HepG2 (cell line): Measurements from ENCODE around the gene TUBA4B. TPM values are rescaled to one million over a fixed set of nuclear protein-coding genes. Genes with fewer than 3 reads are reported as not detected.
A peak's percentile ranks its signal among the peaks of the same experiment; 100 is the strongest.

Source experiments
- ASH2L ChIP-seq: fragments of 300-600, 200-600 bp; sonication (generic); IDR thresholded peaks from 2 replicates; pipeline ENCODE4 v1.7.0; 2017; ENCODE audit warnings: low read depth, mild to moderate bottlenecking, moderate library complexity, mixed read lengths, low read length; ENCODE audit not compliant: insufficient read length
- CEBPG ChIP-seq: IDR thresholded peaks from 2 replicates; pipeline ENCODE4 v1.6.1; 2016
- CREB1 ChIP-seq, 2 experiments: fragments of 450-650 bp in 1 of 2; IDR thresholded peaks; 2 replicates each; pipeline ENCODE4 v1.6.1; 2016 to 2017; ENCODE audit warnings: control low read depth in 1 of 2, mild to moderate bottlenecking in 1 of 2, missing compliant biosample characterization in 1 of 2, missing genetic modification characterization in 1 of 2
- JUNB ChIP-seq: sonication (generic); formaldehyde crosslinking; IDR thresholded peaks from 2 replicates; pipeline ENCODE4 v1.8.0; 2022; ENCODE audit warnings: missing genetic modification reagents, mild to moderate bottlenecking, borderline replicate concordance
- KAT8 ChIP-seq: IDR thresholded peaks from 2 replicates; pipeline ENCODE4 v1.6.1; 2016; ENCODE audit warnings: missing genetic modification reagents, missing compliant biosample characterization
- NCOA2 ChIP-seq: sonication (generic); formaldehyde crosslinking; IDR thresholded peaks from 2 replicates; pipeline ENCODE4 v1.8.0; 2022; ENCODE audit warnings: inconsistent platforms
- PAWR ChIP-seq: sonication (generic); formaldehyde crosslinking; IDR thresholded peaks from 2 replicates; pipeline ENCODE4 v1.4.0; 2020; ENCODE audit warnings: missing genetic modification reagents, mild to moderate bottlenecking, borderline replicate concordance
- RFXAP ChIP-seq: sonication (generic); formaldehyde crosslinking; IDR thresholded peaks from 2 replicates; pipeline ENCODE4 v1.4.0; 2020; ENCODE audit warnings: missing genetic modification reagents, borderline replicate concordance
- SKIL ChIP-seq: sonication (generic); formaldehyde crosslinking; IDR thresholded peaks from 2 replicates; pipeline ENCODE4 v1.8.0; 2022; ENCODE audit warnings: missing genetic modification reagents, mild to moderate bottlenecking, moderate library complexity, borderline replicate concordance
- TCF7 ChIP-seq: sonication (generic); IDR thresholded peaks from 2 replicates; pipeline ENCODE4 v1.6.1; 2016; ENCODE audit warnings: antibody characterized with exemption, low read depth
- WIZ ChIP-seq: sonication (generic); formaldehyde crosslinking; IDR thresholded peaks from 2 replicates; pipeline ENCODE4 v1.5.1; 2020; ENCODE audit warnings: mild to moderate bottlenecking, missing genetic modification reagents
- ZHX2 ChIP-seq, 2 experiments: sonication (generic) in 1 of 2; formaldehyde crosslinking in 1 of 2; IDR thresholded peaks; 2 replicates each; pipeline versions ENCODE4 v1.6.1 to v1.9.0; 2014 to 2022; ENCODE audit warnings: antibody characterized with exemption in 1 of 2, borderline replicate concordance in 1 of 2, inconsistent platforms in 1 of 2, low read depth in 1 of 2, missing genetic modification reagents in 1 of 2
- ZNF446 ChIP-seq: sonication (generic); formaldehyde crosslinking; IDR thresholded peaks from 2 replicates; pipeline ENCODE4 v1.5.0; 2020; ENCODE audit warnings: mild to moderate bottlenecking, missing genetic modification reagents
- ZNF569 ChIP-seq: sonication (generic); formaldehyde crosslinking; IDR thresholded peaks from 2 replicates; pipeline ENCODE4 v1.5.0; 2020; ENCODE audit warnings: mild to moderate bottlenecking, missing genetic modification reagents, moderate library complexity, borderline replicate concordance
- ZNF660 ChIP-seq: sonication (generic); formaldehyde crosslinking; IDR thresholded peaks from 2 replicates; pipeline ENCODE4 v1.5.1; 2020; ENCODE audit warnings: mild to moderate bottlenecking, low read depth, missing genetic modification reagents, borderline replicate concordance
- ZNF713 ChIP-seq: sonication (generic); formaldehyde crosslinking; IDR thresholded peaks from 2 replicates; pipeline ENCODE4 v1.4.0; 2020; ENCODE audit warnings: mild to moderate bottlenecking, missing genetic modification reagents
- ZNF781 ChIP-seq: sonication (generic); formaldehyde crosslinking; IDR thresholded peaks from 2 replicates; pipeline ENCODE4 v1.5.1; 2020; ENCODE audit warnings: borderline replicate concordance, mild to moderate bottlenecking, missing genetic modification reagents; ENCODE audit errors: not compliant biosample characterization
- polyA plus RNA-seq, 8 experiments: library from polyadenylated mRNA; depleted of rRNA in 3 of 8; stranded (reverse) in 7 of 8; unstranded in 1 of 8; fragments of >200 nt; fragmentation: Illumina TruSeq in 4 of 8; extraction: Trizol in 4 of 8; gene quantifications; 2 replicates each; pipeline versions ENCODE4 v1.2.1 to v1.2.3, GENCODE V29; 2011 to 2016; ENCODE audit warnings: low read depth in 4 of 8, missing spikeins in 1 of 8, mixed read lengths in 1 of 8; ENCODE audit not compliant: insufficient read depth in 1 of 8
- total RNA-seq, 5 experiments: library from RNA; depleted of rRNA; stranded (reverse); fragments of >200 nt; fragmentation: Illumina TruSeq; extraction: Trizol; gene quantifications; 2 replicates each; pipeline ENCODE4 v1.2.3, GENCODE V29; 2016; ENCODE audit warnings: low read depth in 1 of 5
- TF ChIP-seq, protein P1 (sequence below): sonication (generic); formaldehyde crosslinking; IDR thresholded peaks from 2 replicates; pipeline ENCODE4 v1.4.0; 2020; ENCODE audit warnings: missing genetic modification reagents

The TUBA4B gene
- total and polyA plus RNA-seq, 2 of the 13 experiments (the other 11 are each of a cell fraction or from before 2014, with no cell fraction given) = 0.18 to 0.22 TPM

GRCh38 chr2:219218732-219219701 lies 34.0 kb upstream of the TUBA4B start, which contains the start of gene ABCB6 (continued):
- TF ChIP-seq ZNF660 (CRISPR knock-in tag) (no peak), ZHX2 (IDR thresholded peaks at IDR 0.05; ENCODE audit: low read depth) (peak; percentile 29; the same call in 1 of the 2 replicates), ZHX2 (CRISPR knock-in tag; IDR thresholded peaks at IDR 0.05; ENCODE audit: borderline replicate concordance) (0 out of 2 replicates have a peak, but pooled peaks have one; percentile 72), TCF7 (no peak), WIZ (no peak), ZNF446 (CRISPR knock-in tag) (peak; percentile 97; the same call in 1 of the 2 replicates), PAWR (CRISPR knock-in tag) (no peak), CEBPG (CRISPR knock-in tag) (peak; percentile 30; the same call in 1 of the 2 replicates), SKIL (no peak), NCOA2 (peak; percentile 58; the same call in 1 of the 2 replicates), JUNB (CRISPR knock-in tag) (no peak), CREB1 (IDR thresholded peaks at IDR 0.05) (peak; percentile 27; the same call in 1 of the 2 replicates), CREB1 (CRISPR knock-in tag; IDR thresholded peaks at IDR 0.05) (no peak; the same call in 1 of the 2 replicates), ASH2L (no peak), ZNF713 (no peak; the same call in 1 of the 2 replicates), KAT8 (CRISPR knock-in tag) (peak; percentile 92), RFXAP (peak; percentile 96), ZNF781 (peak; percentile 33), ZNF569 (CRISPR knock-in tag) (peak; percentile 73; the same call in 1 of the 2 replicates)
- TF ChIP-seq, protein P1, sequence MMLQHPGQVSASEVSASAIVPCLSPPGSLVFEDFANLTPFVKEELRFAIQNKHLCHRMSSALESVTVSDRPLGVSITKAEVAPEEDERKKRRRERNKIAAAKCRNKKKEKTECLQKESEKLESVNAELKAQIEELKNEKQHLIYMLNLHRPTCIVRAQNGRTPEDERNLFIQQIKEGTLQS (CRISPR knock-in tag) = peak; percentile 64; the same call in 1 of the 2 replicates
